PC-3 (cell line): ENCODE measurements around the gene ACSBG1. TPM values are rescaled to one million over a fixed set of nuclear protein-coding genes. Genes with fewer than 3 reads are reported as not detected.
A peak's percentile ranks its signal among the peaks of the same experiment; 100 is the strongest.

Experiments used
- ATAC-seq: fragments of 200-7000 bp; cut with Tn5 transposase; 2 replicates; pipeline ENCODE4 v1.9.1; 2020; ENCODE audit warnings: mild to moderate bottlenecking, moderate library complexity
- BruUV-seq: library from RNA; stranded (reverse); fragments of 400-500 nt; replicated peaks from 2 replicates; lab custom pipeline; 2021; lab: Mats Ljungman, UMichigan
- CTCF ChIA-PET: fragments of 300-600 bp; sonication (Branson Sonifier 250); formaldehyde crosslinking; loops from one replicate; lab custom pipeline; 2022; ENCODE audit warnings: antibody characterized with exemption; lab: Charles Lee
- POLR2A ChIA-PET: fragments of 300-600 bp; sonication (Branson Sonifier 250); formaldehyde crosslinking; loops from one replicate; lab custom pipeline; 2022; ENCODE audit warnings: antibody characterized with exemption; ENCODE audit not compliant: unreplicated experiment; lab: Charles Lee
- DNase-seq: peaks from one replicate; pipeline ENCODE4 v3.0.0-alpha.2; 2015
- H2AFZ ChIP-seq: fragments of 300-600 bp; sonication (generic); 2 replicates; pipeline ENCODE4 v1.6.0; 2016; ENCODE audit warnings: antibody characterized with exemption, low read length
- H3F3A ChIP-seq: fragments of 300-600 bp; sonication (generic); one replicate; pipeline ENCODE4 v1.6.0; 2017; ENCODE audit warnings: antibody characterized with exemption, low read length, control low read depth, mild to moderate bottlenecking; ENCODE audit not compliant: unreplicated experiment
- H3K27ac ChIP-seq: fragments of 300-600 bp; sonication (generic); 2 replicates; pipeline ENCODE4 v1.5.1; 2016; ENCODE audit warnings: mild to moderate bottlenecking, low read length
- H3K27me3 ChIP-seq: fragments of 300-600 bp; sonication (generic); 2 replicates; pipeline ENCODE4 v1.6.1; 2016; ENCODE audit warnings: low read length, mixed read lengths
- H3K36me3 ChIP-seq: fragments of 300-600 bp; sonication (generic); 2 replicates; pipeline ENCODE4 v1.6.1; 2016; ENCODE audit warnings: low read depth, mixed run types, low read length, mixed read lengths
- H3K4me1 ChIP-seq: fragments of 300-600 bp; sonication (generic); 2 replicates; pipeline ENCODE4 v1.5.1; 2016; ENCODE audit warnings: low read length; ENCODE audit not compliant: insufficient read depth
- H3K4me2 ChIP-seq: fragments of 300-600 bp; sonication (generic); 2 replicates; pipeline ENCODE4 v1.6.0; 2016; ENCODE audit warnings: low read length
- H3K4me3 ChIP-seq: fragments of 300-600 bp; sonication (generic); 2 replicates; pipeline ENCODE4 v1.5.1; 2016; ENCODE audit warnings: mild to moderate bottlenecking, low read length, mixed read lengths
- H3K79me2 ChIP-seq: fragments of 300-600 bp; sonication (generic); 2 replicates; pipeline ENCODE4 v1.6.1; 2017; ENCODE audit warnings: low read length, mixed read lengths
- H3K9ac ChIP-seq: fragments of 300-600 bp; sonication (generic); 2 replicates; pipeline ENCODE4 v1.6.0; 2016; ENCODE audit warnings: mild to moderate bottlenecking, low read length
- H3K9me2 ChIP-seq: fragments of 300-600 bp; sonication (generic); replicated peaks from 2 replicates; pipeline ENCODE4 v1.6.1; 2016; ENCODE audit warnings: mixed run types, low read length, mixed read lengths
- H3K9me3 ChIP-seq: fragments of 300-600 bp; sonication (generic); 2 replicates; pipeline ENCODE4 v1.6.1; 2016; ENCODE audit warnings: low read length, mixed read lengths
- H4K20me1 ChIP-seq: fragments of 300-600 bp; sonication (generic); 2 replicates; pipeline ENCODE4 v1.6.1; 2016; ENCODE audit warnings: low read length, mixed read lengths
- CTCF ChIP-seq: fragments of 300-600 bp; sonication (generic); conservative IDR thresholded peaks from 2 replicates; pipeline ENCODE4 v1.5.1; 2017; ENCODE audit warnings: antibody characterized with exemption, low read depth, mild to moderate bottlenecking, low read length
- EZH2 ChIP-seq: fragments of 300-600 bp; sonication (generic); IDR thresholded peaks from one replicate; pipeline ENCODE4 v1.6.1; 2017; ENCODE audit warnings: antibody characterized with exemption, mild to moderate bottlenecking, low read length; ENCODE audit not compliant: unreplicated experiment
- EZH2phosphoT487 ChIP-seq: fragments of 300-600 bp; sonication (generic); IDR thresholded peaks from 2 replicates; pipeline ENCODE4 v1.6.1; 2018; ENCODE audit warnings: mild to moderate bottlenecking, antibody characterized with exemption, low read length, borderline replicate concordance
- intact Hi-C: fragments of 100-400 bp; cut with micrococcal nuclease; formaldehyde crosslinking; loops from 2 replicates; pipeline ENCODE4 v1.9.0; 2023
- total RNA-seq: library from RNA; depleted of rRNA; stranded (reverse); fragments of >200 nt; gene quantifications from 2 replicates; pipeline ENCODE4 v1.2.3, GENCODE V29; 2014

Gene ACSBG1
- total RNA-seq, 1 experiment from 2014 or later, result 0.36 TPM

DNA sequence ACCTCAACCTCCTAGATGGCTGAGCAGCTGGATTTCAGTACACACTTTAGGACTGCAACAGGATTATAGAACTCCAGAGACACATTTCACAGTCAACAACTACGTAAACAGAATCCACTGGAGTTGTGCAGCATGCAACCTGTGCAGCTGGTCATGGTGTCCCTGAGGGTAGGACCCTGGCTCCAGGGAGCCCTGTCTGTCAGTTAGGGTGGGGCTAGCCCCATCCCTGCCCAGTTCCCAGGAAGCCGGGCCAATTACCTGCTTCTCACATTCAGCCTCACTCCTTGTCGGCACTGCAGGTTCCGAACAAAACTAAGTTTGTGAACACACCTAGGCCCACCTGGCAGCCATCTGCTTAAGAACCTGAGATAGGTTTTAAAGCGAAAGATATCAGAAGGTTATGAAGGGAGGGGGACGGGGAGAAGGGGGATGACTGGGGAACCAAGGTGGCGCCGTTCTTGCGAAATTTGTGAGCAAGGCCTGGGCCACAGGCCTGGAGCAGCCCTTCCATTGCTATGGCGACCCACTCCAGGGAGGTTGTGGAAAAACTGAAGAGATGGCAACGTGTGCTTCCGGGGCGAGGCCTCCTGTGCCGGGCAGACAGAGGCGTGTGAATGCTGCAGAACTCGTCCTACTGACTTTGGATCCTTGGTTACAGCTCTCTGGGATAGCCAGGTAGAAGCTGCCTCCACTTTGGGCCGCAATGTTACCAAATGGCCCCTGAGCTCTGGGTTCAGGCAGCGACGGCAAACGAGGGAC lies 25.3 kb downstream of the ACSBG1 start:
- Histone ChIP-seq H3K36me3 (no peaks in the 10 kb centered on the region), H3K9me2 (no peaks in the 10 kb centered on the region), H3K27me3 (no peaks in the 10 kb centered on the region), H3K4me2 (peak overlapping the region; percentile 20), H3K4me1 (peaks cover 60% of the 10 kb centered on the region), H3K9ac (no peak overlapping the region), H3F3A (no peaks in the 10 kb centered on the region), H3K4me3 (no peak overlapping the region), H2AFZ (no peak overlapping the region), H3K79me2 (no peaks in the 10 kb centered on the region), H3K27ac (peak overlapping the region; percentile 53), H3K9me3 (no peaks in the 10 kb centered on the region), H4K20me1 (no peaks in the 10 kb centered on the region)
- BruUV-seq, result no TSS peak
- TF ChIP-seq CTCF, result no peak
- TF ChIP-seq EZH2phosphoT487, result no peak
- TF ChIP-seq EZH2, result no peak
- CTCF ChIA-PET, result no interaction called here
- DNase-seq (peak; percentile 43), ATAC-seq (no peak; the same call in 1 of the 2 replicates)
- POLR2A ChIA-PET, result no interaction called here
- intact Hi-C loops, result no loop called here

DNA sequence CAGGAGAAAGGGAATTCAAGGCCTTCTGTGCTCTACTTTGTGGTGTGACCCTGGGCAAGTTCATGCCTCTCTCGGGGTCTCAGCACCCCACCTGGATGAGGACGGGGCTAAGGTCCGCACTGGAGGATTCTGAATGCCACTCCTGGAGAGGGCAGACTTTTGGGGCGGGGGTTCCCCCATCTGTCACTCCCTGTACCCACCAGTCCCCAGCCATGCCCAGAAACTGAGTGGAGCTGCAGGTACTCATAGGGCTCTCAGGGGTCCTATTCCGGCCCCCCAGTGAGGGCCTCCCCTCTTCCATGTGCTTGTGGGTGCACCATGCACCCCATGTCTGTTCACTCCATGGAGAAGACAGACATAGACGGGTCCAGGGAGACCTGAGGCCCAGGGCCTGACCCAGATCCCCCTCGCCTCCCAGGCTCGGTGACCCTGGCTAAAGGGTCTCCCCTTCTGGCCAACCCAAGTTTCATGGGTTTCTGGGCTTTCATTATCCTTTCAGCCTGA lies 26.0 kb downstream of the ACSBG1 start:
- H3K4me1 ChIP-seq, result peaks cover 57% of the 10 kb centered on the region

More for the DNA sequence above, 26.0 kb downstream of the ACSBG1 start:
- Histone ChIP-seq H3K9ac (no peak overlapping the region), H3F3A (no peaks in the 10 kb centered on the region), H3K4me2 (no peak overlapping the region), H3K9me2 (no peaks in the 10 kb centered on the region), H3K36me3 (no peaks in the 10 kb centered on the region), H3K79me2 (no peaks in the 10 kb centered on the region), H3K4me3 (no peak overlapping the region), H2AFZ (no peak overlapping the region), H3K27me3 (no peaks in the 10 kb centered on the region), H3K27ac (no peak overlapping the region), H3K9me3 (no peaks in the 10 kb centered on the region), H4K20me1 (no peaks in the 10 kb centered on the region)
- intact Hi-C loops, result no loop called here
- no TSS peak for BruUV-seq
- ChIA-PET CTCF (no interaction called here), POLR2A (no interaction called here)
- no peak for DNase-seq
- TF ChIP-seq CTCF (no peak), EZH2phosphoT487 (no peak), EZH2 (no peak)
- no peak for ATAC-seq
